ENCODE data around the gene FAM53B.

- no peak for TF ChIP-seq POLR2A (IDR thresholded peaks at IDR 0.05)
- TF ChIP-seq, protein P1, sequence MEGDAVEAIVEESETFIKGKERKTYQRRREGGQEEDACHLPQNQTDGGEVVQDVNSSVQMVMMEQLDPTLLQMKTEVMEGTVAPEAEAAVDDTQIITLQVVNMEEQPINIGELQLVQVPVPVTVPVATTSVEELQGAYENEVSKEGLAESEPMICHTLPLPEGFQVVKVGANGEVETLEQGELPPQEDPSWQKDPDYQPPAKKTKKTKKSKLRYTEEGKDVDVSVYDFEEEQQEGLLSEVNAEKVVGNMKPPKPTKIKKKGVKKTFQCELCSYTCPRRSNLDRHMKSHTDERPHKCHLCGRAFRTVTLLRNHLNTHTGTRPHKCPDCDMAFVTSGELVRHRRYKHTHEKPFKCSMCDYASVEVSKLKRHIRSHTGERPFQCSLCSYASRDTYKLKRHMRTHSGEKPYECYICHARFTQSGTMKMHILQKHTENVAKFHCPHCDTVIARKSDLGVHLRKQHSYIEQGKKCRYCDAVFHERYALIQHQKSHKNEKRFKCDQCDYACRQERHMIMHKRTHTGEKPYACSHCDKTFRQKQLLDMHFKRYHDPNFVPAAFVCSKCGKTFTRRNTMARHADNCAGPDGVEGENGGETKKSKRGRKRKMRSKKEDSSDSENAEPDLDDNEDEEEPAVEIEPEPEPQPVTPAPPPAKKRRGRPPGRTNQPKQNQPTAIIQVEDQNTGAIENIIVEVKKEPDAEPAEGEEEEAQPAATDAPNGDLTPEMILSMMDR (IDR thresholded peaks at IDR 0.05), result no peak
Measured at GRCh38 chr10:124701881-124702656, 42.1 kb downstream of the FAM53B start.
